Measurements from ENCODE around the gene SPATC1L.

- TF ChIP-seq GATA2 (IDR thresholded peaks at IDR 0.05; ENCODE audit: low read depth, low read length), result no peak
- TF ChIP-seq GATA3 (IDR thresholded peaks at IDR 0.05; ENCODE audit: low read depth, low read length), result no peak
These were observed 71.5 kb downstream of the SPATC1L start for GRCh38 chr21:46112725-46113215.
